ENCODE results near the gene FOSL2. TPM values are rescaled to one million over a fixed set of nuclear protein-coding genes. Genes with fewer than 3 reads are reported as not detected.

FOSL2 gene
- polyA plus RNA-seq, 1 of the 3 experiments (the other 2 are of a cell fraction), result 41.7 TPM

DNA sequence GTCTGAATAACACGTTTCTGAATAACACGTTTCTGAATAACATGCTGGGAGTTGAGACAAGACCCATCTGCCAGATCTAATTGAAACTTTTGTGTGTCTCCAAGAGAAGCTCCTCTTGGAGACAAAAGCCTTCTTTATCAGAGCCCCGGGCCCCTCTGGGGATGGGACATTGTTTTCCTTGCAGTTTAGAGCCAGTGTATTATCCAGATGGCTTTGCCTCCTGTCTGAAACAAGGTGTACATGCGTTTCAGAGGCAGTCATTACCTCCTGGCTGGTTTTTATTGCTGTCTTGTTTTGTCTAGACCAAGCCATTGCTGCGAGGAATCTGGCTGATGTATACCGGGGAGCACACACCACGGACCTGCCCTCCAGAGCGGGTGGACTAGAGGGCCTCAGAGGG, 7.8 kb downstream of the FOSL2 start:
- H3K27me3 ChIP-seq (ENCODE audit: insufficient read depth), result no peaks in the 10 kb centered on the region
- CTCF ChIA-PET, result interaction anchor here (0.9 to 10.1 kb wide), 8 partner anchors 166 to 717 kb away, joined by 3 to 67 read pairs (median 8); no protein-coding TSS in a partner anchor
- H3K27ac ChIP-seq (ENCODE audit: low read depth in 2 of 2, low read length in 1 of 2), result no peak overlapping the region
- H4K20me1 ChIP-seq (ENCODE audit: insufficient read depth), result peaks cover 79% of the 10 kb centered on the region
- no peaks in the 10 kb centered on the region for H3K9me2 ChIP-seq
- H3K9me3 ChIP-seq, result no peaks in the 10 kb centered on the region
- WGBS (ENCODE audit: low lambda C conversion rate), result 86% methylated on average over 8 of the region's 8 CpGs
- H3K79me2 ChIP-seq (ENCODE audit: insufficient read depth), result peaks cover 100% of the 10 kb centered on the region
- H2AFZ ChIP-seq (ENCODE audit: low read depth), result no peak overlapping the region
- H3K36me3 ChIP-seq (replicated peaks in 1 of 2; ENCODE audit: control insufficient read depth in 1 of 2, insufficient read depth in 2 of 2, low read length in 1 of 2), result peaks cover 24 to 25% of the 10 kb centered on the region in 2 experiments
- H3K4me3 ChIP-seq (ENCODE audit: low read depth in 2 of 2, low read length in 1 of 2), result no peak overlapping the region
- POLR2A ChIA-PET, result no interaction called here
- no peak for TF ChIP-seq TEAD4 (IDR thresholded peaks at IDR 0.05; ENCODE audit: borderline replicate concordance, insufficient read depth)
- TF ChIP-seq, protein P1, sequence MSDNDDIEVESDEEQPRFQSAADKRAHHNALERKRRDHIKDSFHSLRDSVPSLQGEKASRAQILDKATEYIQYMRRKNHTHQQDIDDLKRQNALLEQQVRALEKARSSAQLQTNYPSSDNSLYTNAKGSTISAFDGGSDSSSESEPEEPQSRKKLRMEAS (IDR thresholded peaks at IDR 0.05; ENCODE audit: low read depth), result no peak
- TF ChIP-seq EZH2phosphoT487 (IDR thresholded peaks at IDR 0.05; ENCODE audit: borderline replicate concordance, low read depth), result no peak
- TF ChIP-seq RFX5 (IDR thresholded peaks at IDR 0.05; ENCODE audit: low read length), result no peak
- no peak for TF ChIP-seq GABPA (IDR thresholded peaks at IDR 0.05; ENCODE audit: low read depth)
- no peak for TF ChIP-seq JUND (IDR thresholded peaks at IDR 0.05)
- TF ChIP-seq IRF3 (IDR thresholded peaks at IDR 0.05; ENCODE audit: low read depth, low read length), result no peak
- TF ChIP-seq, protein P2, sequence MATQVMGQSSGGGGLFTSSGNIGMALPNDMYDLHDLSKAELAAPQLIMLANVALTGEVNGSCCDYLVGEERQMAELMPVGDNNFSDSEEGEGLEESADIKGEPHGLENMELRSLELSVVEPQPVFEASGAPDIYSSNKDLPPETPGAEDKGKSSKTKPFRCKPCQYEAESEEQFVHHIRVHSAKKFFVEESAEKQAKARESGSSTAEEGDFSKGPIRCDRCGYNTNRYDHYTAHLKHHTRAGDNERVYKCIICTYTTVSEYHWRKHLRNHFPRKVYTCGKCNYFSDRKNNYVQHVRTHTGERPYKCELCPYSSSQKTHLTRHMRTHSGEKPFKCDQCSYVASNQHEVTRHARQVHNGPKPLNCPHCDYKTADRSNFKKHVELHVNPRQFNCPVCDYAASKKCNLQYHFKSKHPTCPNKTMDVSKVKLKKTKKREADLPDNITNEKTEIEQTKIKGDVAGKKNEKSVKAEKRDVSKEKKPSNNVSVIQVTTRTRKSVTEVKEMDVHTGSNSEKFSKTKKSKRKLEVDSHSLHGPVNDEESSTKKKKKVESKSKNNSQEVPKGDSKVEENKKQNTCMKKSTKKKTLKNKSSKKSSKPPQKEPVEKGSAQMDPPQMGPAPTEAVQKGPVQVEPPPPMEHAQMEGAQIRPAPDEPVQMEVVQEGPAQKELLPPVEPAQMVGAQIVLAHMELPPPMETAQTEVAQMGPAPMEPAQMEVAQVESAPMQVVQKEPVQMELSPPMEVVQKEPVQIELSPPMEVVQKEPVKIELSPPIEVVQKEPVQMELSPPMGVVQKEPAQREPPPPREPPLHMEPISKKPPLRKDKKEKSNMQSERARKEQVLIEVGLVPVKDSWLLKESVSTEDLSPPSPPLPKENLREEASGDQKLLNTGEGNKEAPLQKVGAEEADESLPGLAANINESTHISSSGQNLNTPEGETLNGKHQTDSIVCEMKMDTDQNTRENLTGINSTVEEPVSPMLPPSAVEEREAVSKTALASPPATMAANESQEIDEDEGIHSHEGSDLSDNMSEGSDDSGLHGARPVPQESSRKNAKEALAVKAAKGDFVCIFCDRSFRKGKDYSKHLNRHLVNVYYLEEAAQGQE (IDR thresholded peaks at IDR 0.05; ENCODE audit: low read depth, low read length), result no peak
- TF ChIP-seq RAD21 (IDR thresholded peaks at IDR 0.05; ENCODE audit: low read length), result no peak
- TF ChIP-seq, protein P3, sequence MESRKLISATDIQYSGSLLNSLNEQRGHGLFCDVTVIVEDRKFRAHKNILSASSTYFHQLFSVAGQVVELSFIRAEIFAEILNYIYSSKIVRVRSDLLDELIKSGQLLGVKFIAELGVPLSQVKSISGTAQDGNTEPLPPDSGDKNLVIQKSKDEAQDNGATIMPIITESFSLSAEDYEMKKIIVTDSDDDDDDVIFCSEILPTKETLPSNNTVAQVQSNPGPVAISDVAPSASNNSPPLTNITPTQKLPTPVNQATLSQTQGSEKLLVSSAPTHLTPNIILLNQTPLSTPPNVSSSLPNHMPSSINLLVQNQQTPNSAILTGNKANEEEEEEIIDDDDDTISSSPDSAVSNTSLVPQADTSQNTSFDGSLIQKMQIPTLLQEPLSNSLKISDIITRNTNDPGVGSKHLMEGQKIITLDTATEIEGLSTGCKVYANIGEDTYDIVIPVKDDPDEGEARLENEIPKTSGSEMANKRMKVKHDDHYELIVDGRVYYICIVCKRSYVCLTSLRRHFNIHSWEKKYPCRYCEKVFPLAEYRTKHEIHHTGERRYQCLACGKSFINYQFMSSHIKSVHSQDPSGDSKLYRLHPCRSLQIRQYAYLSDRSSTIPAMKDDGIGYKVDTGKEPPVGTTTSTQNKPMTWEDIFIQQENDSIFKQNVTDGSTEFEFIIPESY (IDR thresholded peaks at IDR 0.05; ENCODE audit: borderline replicate concordance, low read depth), result no peak
- no peak for TF ChIP-seq TAF1 (IDR thresholded peaks at IDR 0.05; ENCODE audit: borderline replicate concordance, low read depth, low read length)
- TF ChIP-seq ELF1 (IDR thresholded peaks at IDR 0.05), result no peak
- no peak overlapping the region for H3K9ac ChIP-seq
- peaks cover 12 to 30% of the 10 kb centered on the region in 2 experiments for H3K4me1 ChIP-seq (ENCODE audit: control insufficient read depth in 1 of 2, insufficient read depth in 2 of 2, low read depth in 1 of 2, low read length in 1 of 2)
- H3K4me2 ChIP-seq, result peak overlapping the region; percentile 89; the same call in 1 of the 2 replicates
- no peak for DNase-seq
- H3F3A ChIP-seq (replicated peaks; ENCODE audit: insufficient read depth), result peaks cover 8% of the 10 kb centered on the region
